ENCODE data around the gene ADAM17. TPM values are rescaled to one million over a fixed set of nuclear protein-coding genes. Genes with fewer than 3 reads are reported as not detected.
A peak's percentile ranks its signal among the peaks of the same experiment; 100 is the strongest.

The ADAM17 gene
- total RNA-seq, 1 donor, result 40.1 TPM

GRCh38 chr2:9538000-9538507 is 17.6 kb downstream of the ADAM17 start:
- TF ChIP-seq CTCF (IDR thresholded peaks at IDR 0.05; ENCODE audit: insufficient read depth, low read length), result no peak
- peak; percentile 95 for DNase-seq (ENCODE audit: low read depth)

GRCh38 chr2:9536504-9536903 is 19.1 kb downstream of the ADAM17 start:
- DNase-seq (ENCODE audit: low read depth), result no peak
- TF ChIP-seq CTCF (IDR thresholded peaks at IDR 0.05; ENCODE audit: insufficient read depth, low read length), result no peak

More at GRCh38 chr2:9538000-9538507, 17.6 kb downstream of the ADAM17 start:
- H3K4me3 ChIP-seq (ENCODE audit: low read depth, low read length), result no peak overlapping the region

DNA sequence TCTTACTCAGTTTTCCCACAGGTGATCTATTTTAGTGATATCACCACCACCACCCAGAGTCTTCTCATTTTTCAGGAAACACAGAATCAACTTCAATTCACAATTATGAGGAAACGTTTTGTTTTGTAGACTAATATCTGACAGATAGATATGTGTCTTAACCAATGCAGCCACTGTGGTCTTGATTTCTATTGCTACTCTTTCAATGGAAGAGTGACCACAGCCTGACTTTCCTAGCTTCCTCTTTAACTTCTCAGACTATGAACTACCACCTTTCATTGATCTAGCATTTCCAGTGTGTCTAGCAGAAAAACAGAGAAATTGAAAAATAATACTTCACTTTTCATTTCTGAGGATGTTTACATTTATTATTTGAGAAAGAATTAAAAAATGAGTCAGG is 20.5 kb downstream of the ADAM17 start:
- H3K4me3 ChIP-seq (ENCODE audit: low read depth, low read length), result no peak overlapping the region
- no peak for DNase-seq (ENCODE audit: low read depth)
- TF ChIP-seq CTCF (IDR thresholded peaks at IDR 0.05; ENCODE audit: insufficient read depth, low read length), result no peak

More at GRCh38 chr2:9536504-9536903, 19.1 kb downstream of the ADAM17 start:
- H3K4me3 ChIP-seq (ENCODE audit: low read depth, low read length), result no peak overlapping the region

GRCh38 chr2:9533663-9534062 is 22.0 kb downstream of the ADAM17 start:
- TF ChIP-seq CTCF (IDR thresholded peaks at IDR 0.05; ENCODE audit: insufficient read depth, low read length), result no peak
- DNase-seq (ENCODE audit: low read depth), result no peak
- H3K4me3 ChIP-seq (ENCODE audit: low read depth, low read length), result no peak overlapping the region

DNA sequence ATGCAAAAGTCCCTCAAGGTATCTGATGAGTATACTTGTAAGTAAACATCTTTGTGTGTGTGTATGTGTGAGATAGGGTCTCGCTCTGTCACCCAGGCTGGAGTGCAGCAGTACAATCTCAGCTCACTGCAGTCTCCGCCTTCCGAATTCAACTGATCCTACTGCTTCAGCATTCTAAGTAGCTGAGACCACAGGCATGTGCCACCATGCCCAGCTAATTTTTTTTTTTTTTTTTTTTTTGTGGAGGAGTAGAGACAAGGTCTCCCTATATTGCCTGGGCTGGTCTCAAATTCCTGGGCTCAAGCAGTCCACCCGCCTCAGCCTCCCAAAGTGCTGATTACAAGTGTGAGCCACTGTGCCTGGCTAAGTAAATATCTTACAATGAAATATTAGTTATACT is 23.2 kb downstream of the ADAM17 start:
- no peak for TF ChIP-seq CTCF (IDR thresholded peaks at IDR 0.05; ENCODE audit: insufficient read depth, low read length)
- no peak overlapping the region for H3K4me3 ChIP-seq (ENCODE audit: low read depth, low read length)
- DNase-seq (ENCODE audit: low read depth), result no peak

DNA sequence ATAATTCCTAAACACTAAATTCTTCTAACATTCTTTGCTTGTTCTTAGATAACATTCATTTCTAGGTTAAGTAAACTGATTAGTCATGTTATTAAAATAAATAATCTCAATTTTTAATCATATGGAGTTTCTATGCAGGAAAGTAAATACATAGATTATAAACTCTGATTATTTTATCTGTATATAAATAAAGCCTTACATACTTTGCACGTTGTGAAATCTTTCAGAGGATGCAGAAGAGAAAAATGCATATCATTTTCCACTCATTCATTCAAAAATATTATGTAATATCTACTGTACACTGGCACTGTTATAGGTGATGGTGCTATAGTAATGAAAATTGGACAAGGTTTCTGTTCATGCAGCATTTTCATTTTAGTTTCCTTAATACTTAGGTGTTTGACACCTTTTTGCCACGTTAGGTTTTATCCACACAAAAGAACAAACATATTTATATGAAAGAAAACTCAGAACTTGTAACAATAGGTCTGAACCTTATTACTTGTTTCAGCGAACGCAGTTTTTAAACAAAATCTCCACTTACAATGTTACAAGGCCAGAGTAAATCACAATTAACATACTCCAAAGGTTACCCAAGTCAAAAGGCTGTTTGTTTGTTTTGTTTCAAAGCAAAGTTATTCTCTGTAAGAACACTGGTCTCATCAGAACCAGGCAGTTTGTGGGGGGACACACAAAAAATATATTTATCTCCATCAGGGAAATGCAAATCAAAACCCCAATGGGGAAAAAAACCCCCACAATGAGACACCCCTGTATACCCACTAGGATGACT is 27.4 kb downstream of the ADAM17 start:
- no peak for TF ChIP-seq CTCF (IDR thresholded peaks at IDR 0.05; ENCODE audit: insufficient read depth, low read length)
- H3K4me3 ChIP-seq (ENCODE audit: low read depth, low read length), result no peak overlapping the region
- no peak for DNase-seq (ENCODE audit: low read depth)

Measured in fibroblast of the aortic adventitia (primary cell).